ENCODE data around the gene GPALPP1.
A peak's percentile ranks its signal among the peaks of the same experiment; 100 is the strongest.

GPALPP1 gene

DNA sequence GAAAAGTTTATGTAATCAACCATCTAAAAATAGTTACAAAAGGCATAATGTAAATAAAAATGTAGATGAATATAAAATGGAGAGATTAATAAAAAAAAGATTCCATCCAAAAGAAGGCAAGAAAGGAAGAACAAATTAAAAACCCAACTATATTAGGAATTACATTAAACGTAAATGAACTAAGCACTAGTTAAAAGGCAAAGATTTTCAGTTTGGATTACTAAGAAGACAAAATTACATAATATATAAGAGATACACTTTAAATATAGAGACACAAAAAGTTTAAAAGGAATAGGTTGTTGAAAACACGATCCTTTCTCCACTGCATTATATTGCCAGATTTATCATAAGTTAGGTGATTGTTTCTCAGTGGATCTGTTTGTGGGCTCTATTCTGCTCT is 27.3 kb upstream of the GPALPP1 start:
- ChIA-PET POLR2A (no interaction called here), CTCF (interaction anchor here (1.7 to 3.3 kb wide), 2 partner anchors 8 to 10 kb away, joined by 4 to 17 read pairs; no protein-coding TSS in a partner anchor)
- TF ChIP-seq, protein P1, sequence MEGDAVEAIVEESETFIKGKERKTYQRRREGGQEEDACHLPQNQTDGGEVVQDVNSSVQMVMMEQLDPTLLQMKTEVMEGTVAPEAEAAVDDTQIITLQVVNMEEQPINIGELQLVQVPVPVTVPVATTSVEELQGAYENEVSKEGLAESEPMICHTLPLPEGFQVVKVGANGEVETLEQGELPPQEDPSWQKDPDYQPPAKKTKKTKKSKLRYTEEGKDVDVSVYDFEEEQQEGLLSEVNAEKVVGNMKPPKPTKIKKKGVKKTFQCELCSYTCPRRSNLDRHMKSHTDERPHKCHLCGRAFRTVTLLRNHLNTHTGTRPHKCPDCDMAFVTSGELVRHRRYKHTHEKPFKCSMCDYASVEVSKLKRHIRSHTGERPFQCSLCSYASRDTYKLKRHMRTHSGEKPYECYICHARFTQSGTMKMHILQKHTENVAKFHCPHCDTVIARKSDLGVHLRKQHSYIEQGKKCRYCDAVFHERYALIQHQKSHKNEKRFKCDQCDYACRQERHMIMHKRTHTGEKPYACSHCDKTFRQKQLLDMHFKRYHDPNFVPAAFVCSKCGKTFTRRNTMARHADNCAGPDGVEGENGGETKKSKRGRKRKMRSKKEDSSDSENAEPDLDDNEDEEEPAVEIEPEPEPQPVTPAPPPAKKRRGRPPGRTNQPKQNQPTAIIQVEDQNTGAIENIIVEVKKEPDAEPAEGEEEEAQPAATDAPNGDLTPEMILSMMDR (IDR thresholded peaks at IDR 0.05; ENCODE audit: insufficient read depth, low read length, missing control alignments), result no peak

DNA sequence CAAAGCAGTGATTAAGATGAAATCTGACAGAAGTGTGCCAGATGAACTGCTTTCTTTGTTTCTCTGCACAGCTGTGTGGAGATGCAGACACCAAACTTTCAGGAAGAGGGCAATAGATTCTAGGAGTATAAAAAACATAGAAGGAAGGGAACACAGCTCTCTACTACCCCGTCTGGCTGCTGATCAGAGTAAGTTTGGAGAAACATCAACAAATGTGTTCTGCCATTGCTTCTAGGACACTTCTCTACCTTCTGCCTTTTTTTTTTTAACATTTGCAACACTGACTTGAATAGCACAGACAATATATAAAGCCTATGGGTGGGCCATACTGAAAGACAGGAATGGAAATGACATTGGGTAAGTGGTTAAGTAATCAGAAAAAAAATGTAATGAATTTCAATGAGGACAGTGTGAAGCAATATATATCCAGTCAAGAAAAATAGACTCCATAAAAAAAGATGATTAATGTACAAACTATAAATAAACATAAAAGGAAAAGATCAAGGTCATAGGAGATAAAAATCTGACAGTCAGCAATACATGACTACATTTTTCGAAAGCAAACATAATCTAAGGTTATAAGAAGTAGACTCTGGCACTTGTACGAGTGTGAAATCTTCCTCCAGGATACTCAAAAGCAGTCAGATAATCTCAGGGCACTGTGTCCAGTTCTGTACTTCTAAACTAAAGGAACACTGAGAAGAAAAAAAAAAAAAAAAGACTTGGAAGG is 21.5 kb upstream of the GPALPP1 start:
- TF ChIP-seq, protein P1 (IDR thresholded peaks at IDR 0.05; ENCODE audit: insufficient read depth, low read length, missing control alignments), result peak; percentile 43
- DNase-seq (ENCODE audit: low read depth, low spot score), result no peak
- ChIA-PET CTCF (interaction anchor here (0.6 to 11.6 kb wide), 10 partner anchors 11 to 508 kb away, joined by 3 to 142 read pairs (median 3); no protein-coding TSS in a partner anchor), POLR2A (no interaction called here)
- H3K4me3 ChIP-seq (ENCODE audit: low read depth, low read length), result no peak overlapping the region

More for the DNA sequence above, 27.3 kb upstream of the GPALPP1 start:
- DNase-seq (ENCODE audit: low read depth, low spot score), result no peak
- no peak overlapping the region for H3K4me3 ChIP-seq (ENCODE audit: low read depth, low read length)

- ChIA-PET CTCF (interaction anchor here (0.6 to 11.6 kb wide), 11 partner anchors 8 to 1063 kb away, joined by 3 to 142 read pairs (median 5); no protein-coding TSS in a partner anchor), POLR2A (no interaction called here)
- H3K4me3 ChIP-seq (ENCODE audit: low read depth, low read length), result no peak overlapping the region
- DNase-seq (ENCODE audit: low read depth, low spot score), result no peak
- TF ChIP-seq, protein P1 (IDR thresholded peaks at IDR 0.05; ENCODE audit: insufficient read depth, low read length, missing control alignments), result no peak
Observed at GRCh38 chr13:44968434-44968815, 20.9 kb upstream of the GPALPP1 start.

DNA sequence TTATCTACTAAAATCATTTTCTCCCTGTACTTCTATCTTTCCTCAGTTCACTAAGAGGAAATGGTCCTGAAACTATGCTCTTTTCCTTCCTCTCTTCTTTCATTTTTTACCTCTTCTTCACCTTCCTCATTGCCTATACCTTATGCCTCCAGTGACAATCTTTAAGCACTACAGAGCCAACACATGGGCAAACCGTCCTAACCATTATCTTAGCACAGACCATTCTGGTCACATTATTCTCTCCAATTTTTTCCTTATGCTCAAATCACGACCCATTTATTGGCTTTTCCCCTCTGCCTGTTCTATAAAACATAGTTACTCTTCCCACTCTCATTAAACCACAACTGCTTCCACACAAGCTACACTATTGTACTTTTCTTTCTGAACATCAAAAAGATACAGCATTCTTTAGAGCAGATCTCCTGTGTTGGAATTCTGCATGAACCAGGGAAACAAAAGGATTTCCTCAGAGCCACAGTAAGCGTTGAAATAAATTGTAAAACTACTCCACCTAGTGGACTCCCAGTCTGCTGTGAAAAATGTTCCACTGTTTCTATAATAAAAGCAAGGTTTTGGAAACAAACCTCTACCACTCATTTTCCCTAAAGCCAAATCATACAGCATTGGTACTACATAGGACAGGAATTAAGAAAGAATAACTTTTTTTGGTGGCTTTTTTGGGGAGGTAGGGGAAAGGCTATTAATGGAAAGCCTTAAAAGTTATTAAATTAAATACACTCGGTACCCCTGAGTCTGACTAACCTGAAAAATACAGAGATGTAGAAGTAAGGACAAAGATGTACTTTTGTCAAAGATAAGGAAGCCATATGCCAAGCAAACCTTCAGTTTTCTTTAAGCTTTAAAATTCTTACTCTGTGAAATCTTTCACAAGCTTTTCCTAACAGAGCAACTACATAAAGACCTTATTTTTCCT is 19.5 kb upstream of the GPALPP1 start:
- ChIA-PET POLR2A (no interaction called here), CTCF (interaction anchor here (0.6 to 11.6 kb wide), 55 partner anchors 9 to 1068 kb away, joined by 3 to 142 read pairs (median 4); no protein-coding TSS in a partner anchor)
- DNase-seq (ENCODE audit: low read depth, low spot score), result no peak
- no peak overlapping the region for H3K4me3 ChIP-seq (ENCODE audit: low read depth, low read length)
- TF ChIP-seq, protein P1 (IDR thresholded peaks at IDR 0.05; ENCODE audit: insufficient read depth, low read length, missing control alignments), result peak; percentile 41

- POLR2A ChIA-PET, result no interaction called here
Observed at GRCh38 chr13:44971656-44972595, 17.4 kb upstream of the GPALPP1 start.

More at GRCh38 chr13:44971656-44972595, 17.4 kb upstream of the GPALPP1 start:
- no peak for DNase-seq (ENCODE audit: low read depth, low spot score)
- CTCF ChIA-PET, result interaction anchor here (0.6 to 11.6 kb wide), 14 partner anchors 10 to 1064 kb away, joined by 3 to 142 read pairs (median 5); no protein-coding TSS in a partner anchor
- TF ChIP-seq, protein P1 (IDR thresholded peaks at IDR 0.05; ENCODE audit: insufficient read depth, low read length, missing control alignments), result no peak
- no peak overlapping the region for H3K4me3 ChIP-seq (ENCODE audit: low read depth, low read length)

Data from AG04449 (cell line).